B cell (primary cell): ENCODE results near the gene XAF1. TPM values are rescaled to one million over a fixed set of nuclear protein-coding genes. Genes with fewer than 3 reads are reported as not detected.
A peak's percentile ranks its signal among the peaks of the same experiment; 100 is the strongest.

Experiments
- ATAC-seq: fragments of 200-7000 bp; cut with Tn5 transposase; one replicate; pipeline ENCODE4 v1.10.0; 2021; ENCODE audit warnings: low read depth, mild to moderate bottlenecking, moderate number of reproducible peaks, moderate library complexity
- CTCF ChIA-PET: fragments of 350-600 bp; sonication (Branson Sonifier 250); formaldehyde crosslinking; loops from one replicate; lab custom pipeline; 2021; ENCODE audit warnings: antibody characterized with exemption, inconsistent platforms; lab: Charles Lee
- POLR2A ChIA-PET: fragments of 350-600 bp; sonication (Branson Sonifier 250); formaldehyde crosslinking; loops from one replicate; lab custom pipeline; 2021; ENCODE audit warnings: antibody characterized with exemption; lab: Charles Lee
- DNase-seq: peaks from one replicate; pipeline ENCODE4 v3.0.0; 2013
- H2AFZ ChIP-seq: 2 replicates; pipeline ENCODE4 v1.6.1; 2012; ENCODE audit warnings: mild to moderate bottlenecking, low read depth, low read length; ENCODE audit not compliant: insufficient read depth, poor library complexity, severe bottlenecking
- H3K27ac ChIP-seq, 2 donors: 1 replicate in 1 of 2; 2 replicates in 1 of 2; pipeline ENCODE4 v1.5.1; 2012 to 2013; ENCODE audit warnings: low read length in 2 of 2, mild to moderate bottlenecking in 2 of 2, moderate library complexity in 1 of 2
- H3K27me3 ChIP-seq, 4 experiments: fragments of 200-600 bp in 1 of 4; sonication (generic) in 1 of 4; replicated peaks in 1 of 4; 1 replicate in 2 of 4; 2 replicates in 2 of 4; pipeline versions ENCODE4 v1.6.1 to v1.7.0; 2013 to 2016; ENCODE audit warnings: low read length in 3 of 4, mild to moderate bottlenecking in 2 of 4, mixed read lengths in 1 of 4, moderate library complexity in 1 of 4; ENCODE audit not compliant: insufficient read depth in 4 of 4, control insufficient read depth in 3 of 4; ENCODE audit errors: control extremely low read depth in 1 of 4
- H3K36me3 ChIP-seq, 2 experiments: replicated peaks in 1 of 2; 1 replicate in 1 of 2; 2 replicates in 1 of 2; pipeline versions ENCODE4 v1.6.1 to v1.7.1; 2013; ENCODE audit warnings: low read length in 1 of 2; ENCODE audit not compliant: insufficient read depth in 2 of 2, control insufficient read depth in 1 of 2; ENCODE audit errors: control extremely low read depth in 1 of 2, extremely low read depth in 1 of 2
- H3K4me1 ChIP-seq, 2 donors: fragments of 200-600 bp in 1 of 2; sonication (generic) in 1 of 2; 1 replicate in 1 of 2; 2 replicates in 1 of 2; pipeline versions ENCODE4 v1.5.1 to v1.6.1; 2013 to 2017; ENCODE audit warnings: low read length in 2 of 2; ENCODE audit not compliant: control insufficient read depth in 2 of 2, insufficient read depth in 2 of 2
- H3K4me2 ChIP-seq: replicated peaks from 2 replicates; pipeline ENCODE3; 2012; ENCODE audit warnings: mild to moderate bottlenecking, low read depth, low read length; ENCODE audit not compliant: poor library complexity, severe bottlenecking
- H3K4me3 ChIP-seq, 5 experiments: fragments of 200-600 bp in 1 of 5; sonication (generic) in 1 of 5; 1 replicate in 3 of 5; 2 replicates in 2 of 5; pipeline versions ENCODE4 v1.5.1 to v1.7.0; 2011 to 2016; ENCODE audit warnings: low read length in 4 of 5, mild to moderate bottlenecking in 4 of 5, low read depth in 2 of 5, control low read depth in 1 of 5, moderate library complexity in 1 of 5; ENCODE audit not compliant: insufficient read depth in 1 of 5; ENCODE audit errors: control extremely low read depth in 1 of 5, extremely low read depth in 1 of 5
- H3K79me2 ChIP-seq: fragments of 200-600 bp; sonication (generic); one replicate; pipeline ENCODE4 v1.6.0; 2016; ENCODE audit warnings: low read length; ENCODE audit not compliant: control insufficient read depth, insufficient read depth
- H3K9ac ChIP-seq: fragments of 200-600 bp; sonication (generic); 2 replicates; pipeline ENCODE4 v1.6.1; 2017; ENCODE audit warnings: mild to moderate bottlenecking, low read length, moderate library complexity
- H3K9me3 ChIP-seq, 3 donors: one replicate each; pipeline versions ENCODE4 v1.6.1 to v1.7.1; 2013; ENCODE audit warnings: low read length in 2 of 3; ENCODE audit not compliant: control insufficient read depth in 2 of 3, insufficient read depth in 1 of 3; ENCODE audit errors: control extremely low read depth in 1 of 3
- H4K20me1 ChIP-seq: 2 replicates; pipeline ENCODE4 v1.6.0; 2012; ENCODE audit warnings: mild to moderate bottlenecking, low read length; ENCODE audit not compliant: insufficient read depth, control insufficient read depth, poor library complexity, severe bottlenecking
- H3K27ac Mint-ChIP-seq: one replicate; pipeline ENCODE4 v1.8.0; 2021; ENCODE audit warnings: mixed read lengths
- H3K27me3 Mint-ChIP-seq: one replicate; pipeline ENCODE4 v1.8.0; 2021; ENCODE audit warnings: mixed read lengths
- H3K4me1 Mint-ChIP-seq: one replicate; pipeline ENCODE4 v1.8.0; 2021; ENCODE audit warnings: mixed read lengths
- H3K4me3 Mint-ChIP-seq: one replicate; pipeline ENCODE4 v1.8.0; 2021; ENCODE audit warnings: mixed read lengths
- H3K9me3 Mint-ChIP-seq: one replicate; pipeline ENCODE4 v1.8.0; 2022; ENCODE audit warnings: mixed read lengths; ENCODE audit not compliant: insufficient read depth
- EZH2 ChIP-seq: IDR thresholded peaks from 2 replicates; pipeline ENCODE4 v1.6.1; 2012; ENCODE audit warnings: borderline replicate concordance, low read depth, mild to moderate bottlenecking, moderate library complexity, low read length; ENCODE audit not compliant: insufficient read depth, poor library complexity, severe bottlenecking
- WGBS: methylation state at CpG from one replicate; pipeline ENCODE4 v1.1.5; 2013; ENCODE audit warnings: missing lambda C conversion rate; ENCODE audit not compliant: insufficient coverage; 5-methylcytosine and 5-hydroxymethylcytosine counted together
- intact Hi-C: fragments of 100-400 bp; cut with micrococcal nuclease; formaldehyde crosslinking; loops from one replicate; pipeline ENCODE4 v1.10.0; 2022
- polyA plus RNA-seq: library from polyadenylated mRNA; depleted of rRNA; stranded (reverse); fragments of >200 nt; gene quantifications from 2 replicates; pipeline ENCODE4 v1.2.3, GENCODE V29; 2012
- total RNA-seq, 2 donors: library from RNA; stranded (reverse); fragments of 120-200 nt in 1 of 2; gene quantifications; 1 replicate in 1 of 2; 2 replicates in 1 of 2; pipeline versions ENCODE4 v1.2.3 to v1.2.4, GENCODE V29; 2013 to 2022
- TF ChIP-seq, protein P1 (sequence below): fragments of 200-600 bp; IDR thresholded peaks from one replicate; pipeline ENCODE4 v1.8.0; 2022; ENCODE audit warnings: antibody characterized with exemption, mild to moderate bottlenecking

XAF1 gene
- total and polyA plus RNA-seq, 2 donors (not counting 1 experiment from before 2014, with no cell fraction given), result 44.8 to 116 TPM

- Mint-ChIP-seq H3K4me3 (peak overlapping the region; percentile 77), H3K9me3 (peaks cover 2% of the 10 kb centered on the region), H3K27ac (no peak overlapping the region), H3K4me1 (peaks cover 18% of the 10 kb centered on the region), H3K27me3 (peaks cover 81% of the 10 kb centered on the region)
- Histone ChIP-seq H3K4me1 (peaks cover 14 to 17% of the 10 kb centered on the region in 2 donors), H3K4me2 (peak overlapping the region; percentile 71), H3K36me3 (no peaks in the 10 kb centered on the region), H2AFZ (peak overlapping the region; percentile 46), H3K9ac (peak overlapping the region; percentile 23), H3K9me3 (peaks cover 0 to 7% (median 0%) of the 10 kb centered on the region in 3 donors), H3K27ac (no peak overlapping the region), H3K79me2 (no peaks in the 10 kb centered on the region), H3K4me3 (peak overlapping the region in 2 of 5 experiments; percentile 30 to 36), H3K27me3 (peaks cover 0 to 41% (median 16%) of the 10 kb centered on the region in 4 experiments), H4K20me1 (no peaks in the 10 kb centered on the region)
- ATAC-seq, result no peak
- intact Hi-C loops, result no loop called here
- TF ChIP-seq, protein P1, sequence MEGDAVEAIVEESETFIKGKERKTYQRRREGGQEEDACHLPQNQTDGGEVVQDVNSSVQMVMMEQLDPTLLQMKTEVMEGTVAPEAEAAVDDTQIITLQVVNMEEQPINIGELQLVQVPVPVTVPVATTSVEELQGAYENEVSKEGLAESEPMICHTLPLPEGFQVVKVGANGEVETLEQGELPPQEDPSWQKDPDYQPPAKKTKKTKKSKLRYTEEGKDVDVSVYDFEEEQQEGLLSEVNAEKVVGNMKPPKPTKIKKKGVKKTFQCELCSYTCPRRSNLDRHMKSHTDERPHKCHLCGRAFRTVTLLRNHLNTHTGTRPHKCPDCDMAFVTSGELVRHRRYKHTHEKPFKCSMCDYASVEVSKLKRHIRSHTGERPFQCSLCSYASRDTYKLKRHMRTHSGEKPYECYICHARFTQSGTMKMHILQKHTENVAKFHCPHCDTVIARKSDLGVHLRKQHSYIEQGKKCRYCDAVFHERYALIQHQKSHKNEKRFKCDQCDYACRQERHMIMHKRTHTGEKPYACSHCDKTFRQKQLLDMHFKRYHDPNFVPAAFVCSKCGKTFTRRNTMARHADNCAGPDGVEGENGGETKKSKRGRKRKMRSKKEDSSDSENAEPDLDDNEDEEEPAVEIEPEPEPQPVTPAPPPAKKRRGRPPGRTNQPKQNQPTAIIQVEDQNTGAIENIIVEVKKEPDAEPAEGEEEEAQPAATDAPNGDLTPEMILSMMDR, result no peak
- TF ChIP-seq EZH2, result no peak
- CTCF ChIA-PET, result interaction anchor here (0.9 kb wide), 1 partner anchor 9 kb away, joined by 3 read pairs; no protein-coding TSS in a partner anchor
- DNase-seq, result no peak
- 29% methylated on average over 14 of the region's 14 CpGs for WGBS
- POLR2A ChIA-PET, result no interaction called here
These were observed 43.1 kb upstream of the XAF1 start for GRCh38 chr17:6712854-6713129.

GRCh38 chr17:6713130-6713917 lies 42.5 kb upstream of the XAF1 start, which contains the start of gene SLC13A5:
Gene SLC13A5, minus strand, starts transcription at chr17:6713369. Its CDS starts 36 bp downstream, at chr17:6713333.
- WGBS, result 5% methylated on average over 71 of the region's 71 CpGs
- Histone ChIP-seq H2AFZ (peak within 1 kb of the TSS; percentile 46), H3K36me3 (no peaks in the 10 kb centered on the region), H3K4me1 (peaks cover 14 to 17% of the 10 kb centered on the region in 2 donors), H3K27me3 (peaks cover 0 to 41% (median 16%) of the 10 kb centered on the region in 4 experiments), H3K27ac (no peak within 1 kb of the TSS), H3K4me3 (peak within 1 kb of the TSS in 3 of 5 experiments; percentile 26 to 36 (median 30)), H4K20me1 (no peaks in the 10 kb centered on the region), H3K4me2 (peak within 1 kb of the TSS; percentile 71), H3K9ac (peak within 1 kb of the TSS; percentile 23), H3K79me2 (no peaks in the 10 kb centered on the region), H3K9me3 (peaks cover 0 to 7% (median 0%) of the 10 kb centered on the region in 3 donors)
- peaks cover 82% of the 10 kb centered on the region for H3K27me3 Mint-ChIP-seq
- CTCF ChIA-PET, result interaction anchor here (0.9 kb wide), 1 partner anchor 10 kb away, joined by 3 read pairs; no protein-coding TSS in a partner anchor
- POLR2A ChIA-PET, result no interaction called here
- H3K27ac Mint-ChIP-seq, result no peak within 1 kb of the TSS
- H3K9me3 Mint-ChIP-seq, result peaks cover 2% of the 10 kb centered on the region
- ATAC-seq (peak; percentile 67), DNase-seq (peak; percentile 42)
- H3K4me1 Mint-ChIP-seq, result peaks cover 18% of the 10 kb centered on the region
- TF ChIP-seq, protein P1, result peak; percentile 29
- no peak for TF ChIP-seq EZH2
- intact Hi-C loops, result no loop called here
- peak within 1 kb of the TSS; percentile 77 for H3K4me3 Mint-ChIP-seq
